Dermis lymphatic vessel endothelial cell (primary cell): ENCODE results near the gene SV2B. TPM values are rescaled to one million over a fixed set of nuclear protein-coding genes. Genes with fewer than 3 reads are reported as not detected.

ENCODE experiments used
- total RNA-seq: library from RNA; depleted of rRNA; stranded (reverse); fragments of >200 nt; gene quantifications from 2 replicates; pipeline ENCODE4 v1.2.1, GENCODE V29; 2014

The SV2B gene
- total RNA-seq = 0.11 and 0.17 TPM in 2 replicates

DNA sequence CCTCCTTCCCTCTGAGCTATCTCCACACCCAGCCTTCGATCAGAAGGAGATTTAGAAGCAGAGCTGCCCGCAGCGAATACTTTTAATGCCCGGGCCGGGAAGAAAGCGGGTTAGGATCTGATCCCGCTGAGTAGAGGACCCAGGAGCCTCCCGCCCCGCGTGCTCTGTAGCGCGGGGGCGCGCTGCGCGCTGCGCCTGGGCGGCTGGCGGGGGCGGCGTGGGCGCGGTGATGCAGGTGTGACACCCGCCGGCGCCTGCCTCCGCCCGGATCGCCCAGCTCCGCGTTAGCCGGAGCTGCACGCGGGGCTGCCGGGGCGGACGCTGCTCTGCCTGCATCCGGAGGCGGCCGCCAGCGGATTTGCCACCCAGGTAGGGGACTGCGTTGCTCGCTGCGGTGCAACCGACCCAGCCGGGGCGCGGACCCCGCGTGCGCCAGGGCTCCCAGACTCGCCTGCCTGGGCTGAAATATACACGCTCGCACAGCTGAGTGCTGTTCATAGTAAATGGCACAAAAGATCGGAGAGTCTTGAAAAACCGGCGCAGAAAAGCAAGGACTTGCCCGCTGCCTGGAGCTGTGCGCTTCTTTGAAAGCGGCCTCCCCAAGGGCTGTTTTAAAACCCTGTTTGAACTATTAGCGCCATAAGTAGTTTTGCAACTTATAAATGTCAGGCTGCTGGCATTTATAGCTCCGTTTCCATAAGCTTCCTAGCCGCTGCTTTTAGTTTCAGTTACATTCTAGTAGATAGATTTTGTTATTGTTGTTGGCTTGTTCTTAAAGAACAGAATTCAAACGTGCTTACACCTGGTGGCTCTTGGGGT is at the start of gene SV2B:
TSS of gene SV2B (plus strand) at position 263 of the 819 bp plus-strand sequence. CDS start 126,007 bp downstream, outside the sequence.

Other genes starting within 250 kb of the SV2B start
- gene FURIN, start 231.7 kb upstream of the SV2B start, total RNA-seq = 44.2 and 47.4 TPM in 2 replicates
- gene FES, start 215.8 kb upstream of the SV2B start, total RNA-seq = 41.3 and 47.0 TPM in 2 replicates
- gene MAN2A2, start 197.0 kb upstream of the SV2B start, total RNA-seq = 11.4 and 18.4 TPM in 2 replicates
- gene HDDC3, start 167.7 kb upstream of the SV2B start, total RNA-seq = 7.6 and 8.5 TPM in 2 replicates
- 94.6 and 109 TPM in 2 replicates for gene UNC45A, start 165.0 kb upstream of the SV2B start, total RNA-seq
- 4.0 and 4.9 TPM in 2 replicates for gene RCCD1, start 145.4 kb upstream of the SV2B start, total RNA-seq
- 24.7 and 26.0 TPM in 2 replicates for gene PRC1, start 105.7 kb upstream of the SV2B start, total RNA-seq
- 10.4 and 13.0 TPM in 2 replicates for gene VPS33B, start 77.7 kb upstream of the SV2B start, total RNA-seq